Right lobe of liver (tissue), 6 donors: Measurements from ENCODE around the gene HOXA3. TPM values are rescaled to one million over a fixed set of nuclear protein-coding genes. Genes with fewer than 3 reads are reported as not detected.
A peak's percentile ranks its signal among the peaks of the same experiment; 100 is the strongest.

Experiments used
- ATAC-seq, 4 donors: fragments of 200-7000 bp; cut with Tn5 transposase; one replicate each; pipeline ENCODE4 v1.9.1; 2020; ENCODE audit warnings: mild to moderate bottlenecking in 4 of 4, moderate library complexity in 4 of 4
- DNase-seq, 3 donors: peaks; one replicate each; pipeline ENCODE4 v3.0.0-alpha.2; 2020
- H3K27ac ChIP-seq, 3 donors: fragments of 200-600 bp; one replicate each; pipeline ENCODE4 v1.8.0; 2022
- H3K27me3 ChIP-seq, 2 donors: fragments of 200-600 bp; one replicate each; pipeline ENCODE4 v1.8.0; 2022
- H3K36me3 ChIP-seq, 4 donors: fragments of 200-600 bp; sonication (generic) in 1 of 4; one replicate each; pipeline versions ENCODE4 v1.5.1 to v1.8.0; 2017 to 2022; ENCODE audit warnings: control low read depth in 1 of 4
- H3K4me1 ChIP-seq, 4 donors: fragments of 200-600 bp; sonication (generic) in 1 of 4; one replicate each; pipeline versions ENCODE4 v1.5.1 to v1.8.0; 2017 to 2022; ENCODE audit warnings: control low read depth in 1 of 4
- H3K4me3 ChIP-seq, 3 donors: fragments of 200-600 bp; one replicate each; pipeline ENCODE4 v1.8.0; 2022
- H3K9me3 ChIP-seq, 4 donors: fragments of 200-600 bp; sonication (generic) in 1 of 4; one replicate each; pipeline versions ENCODE4 v1.5.1 to v1.8.0; 2017 to 2022; ENCODE audit warnings: control low read depth in 1 of 4
- CTCF ChIP-seq, 4 donors: fragments of 200-600 bp in 3 of 4; fragments of 450-650 bp in 1 of 4; IDR thresholded peaks; one replicate each; pipeline versions ENCODE4 v1.5.1 to v1.8.0; 2016 to 2022; ENCODE audit warnings: antibody characterized with exemption in 4 of 4, mild to moderate bottlenecking in 2 of 4
- POLR2A ChIP-seq: fragments of 450-650 bp; IDR thresholded peaks from one replicate; pipeline ENCODE4 v1.6.1; 2017; ENCODE audit warnings: antibody characterized with exemption, mild to moderate bottlenecking
- WGBS: methylation state at CpG from one replicate; pipeline ENCODE4 v1.1.6; 2018; ENCODE audit warnings: low coverage, low lambda C conversion rate; ENCODE audit not compliant: insufficient coverage; ENCODE audit errors: missing lambda C conversion rate; 5-methylcytosine and 5-hydroxymethylcytosine counted together
- intact Hi-C, 2 donors: fragments of 100-400 bp; cut with DNase I; formaldehyde crosslinking; loops; one replicate each; pipeline versions ENCODE4 v1.11.2 to v1.14.1; 2022
- total RNA-seq, 6 experiments: library from RNA; depleted of rRNA in 2 of 6; stranded (reverse); fragments of >200 nt in 2 of 6; fragmentation: NEBNext Ultra II Directional in 3 of 6; extraction: Animal tissue kit (Norgen Biotek cat#: 25700) in 3 of 6; gene quantifications; one replicate each; pipeline versions ENCODE4 v1.1.0 to v1.2.4, GENCODE V29; 2016 to 2023
- donor health status: DM: no; HTN: yes; CAD: no.
- donor health status: DM: no; HTN: no; CAD: no.
- donor health status: DM: no; HTN: no; CAD: no.
- donor health status: DM: no; HTN: yes; CAD: no.
- donor health status: DM: no; HTN: yes; CAD: no.

The HOXA3 gene
- total RNA-seq, 6 experiments from 2014 or later, result 0.17 to 0.26 (median 0.25) TPM; not detected in 2

GRCh38 chr7:27145165-27145913 lies 7.0 kb downstream of the HOXA3 start:
- peaks cover 14 to 74% of the 10 kb centered on the region in 2 donors for H3K27me3 ChIP-seq
- H3K4me1 ChIP-seq, result no peaks in the 10 kb centered on the region
- peak in 1 of 3 donors; percentile 45 for DNase-seq
- intact Hi-C loops, result no loop called here
- H3K9me3 ChIP-seq, result no peaks in the 10 kb centered on the region
- no peaks in the 10 kb centered on the region for H3K36me3 ChIP-seq
- TF ChIP-seq CTCF (IDR thresholded peaks at IDR 0.05) (no peak), POLR2A (no peak)
- no peak overlapping the region for H3K4me3 ChIP-seq
- H3K27ac ChIP-seq, result no peak overlapping the region
- 25% methylated on average over 25 of the region's 47 CpGs for WGBS
- ATAC-seq, result no peak

- H3K4me1 ChIP-seq, result no peaks in the 10 kb centered on the region
- DNase-seq (peak in 1 of 3 donors; percentile 55), ATAC-seq (no peak)
- no peak overlapping the region for H3K4me3 ChIP-seq
- no peak for TF ChIP-seq CTCF (IDR thresholded peaks at IDR 0.05)
- TF ChIP-seq POLR2A, result no peak
- H3K27me3 ChIP-seq, result peaks cover 11 to 75% of the 10 kb centered on the region in 2 donors
- intact Hi-C loops, result no loop called here
- no peak overlapping the region for H3K27ac ChIP-seq
- H3K9me3 ChIP-seq, result no peaks in the 10 kb centered on the region
- 41% methylated on average over 3 of the region's 31 CpGs for WGBS
- no peaks in the 10 kb centered on the region for H3K36me3 ChIP-seq
Observed at GRCh38 chr7:27144781-27145164, 7.6 kb downstream of the HOXA3 start.

- Histone ChIP-seq H3K9me3 (no peaks in the 10 kb centered on the region), H3K4me3 (no peak overlapping the region), H3K4me1 (no peaks in the 10 kb centered on the region), H3K27me3 (peaks cover 12 to 81% of the 10 kb centered on the region in 2 donors), H3K36me3 (no peaks in the 10 kb centered on the region), H3K27ac (no peak overlapping the region)
- ATAC-seq (no peak), DNase-seq (no peak)
- 36% methylated on average over 32 of the region's 40 CpGs for WGBS
- TF ChIP-seq POLR2A (no peak), CTCF (IDR thresholded peaks at IDR 0.05) (peak in 1 of 4 donors; percentile 49)
- intact Hi-C loops, result no loop called here
Observed at GRCh38 chr7:27143950-27144780, 8.2 kb downstream of the HOXA3 start.

- TF ChIP-seq CTCF (IDR thresholded peaks at IDR 0.05), result peak in 3 of 4 donors; percentile 45 to 48 (median 46)
- peak; percentile 26 for TF ChIP-seq POLR2A
- intact Hi-C loops, result no loop called here
- H3K9me3 ChIP-seq, result no peaks in the 10 kb centered on the region
- DNase-seq (peak in 2 of 3 donors; percentile 65 to 67), ATAC-seq (peak; percentile 62 to 78 (median 76))
- H3K27ac ChIP-seq, result peak within 1 kb of the TSS; percentile 35 to 69 (median 67)
- WGBS, result 22% methylated on average over 29 of the region's 86 CpGs
- no peaks in the 10 kb centered on the region for H3K4me1 ChIP-seq
- peaks cover 5 to 81% of the 10 kb centered on the region in 2 donors for H3K27me3 ChIP-seq
- H3K4me3 ChIP-seq, result peak within 1 kb of the TSS; percentile 28 to 46 (median 41)
- no peaks in the 10 kb centered on the region for H3K36me3 ChIP-seq
Observed at GRCh38 chr7:27143023-27143949, 9.1 kb downstream of the HOXA3 start, which contains the start of gene HOXA5. HOXA5 (minus strand) TSS chr7:27143681; CDS start chr7:27143607, 74 bp downstream.
